IMR-90 (cell line): Measurements from ENCODE around the gene RUNX2. TPM values are rescaled to one million over a fixed set of nuclear protein-coding genes. Genes with fewer than 3 reads are reported as not detected.

Experiments used
- ATAC-seq: fragments of 200-7000 bp; cut with Tn5 transposase; 2 replicates; pipeline ENCODE4 v1.9.1; 2020; ENCODE audit warnings: low read depth, mild to moderate bottlenecking, moderate library complexity
- BruUV-seq: library from RNA; stranded (reverse); fragments of 400-500 nt; replicated peaks from 2 replicates; lab custom pipeline; 2021; lab: Mats Ljungman, UMichigan
- CTCF ChIA-PET: fragments of 300-600 bp; formaldehyde crosslinking; extraction: SDS; loops from one replicate; lab custom pipeline; 2021; ENCODE audit warnings: antibody characterized with exemption; lab: Yijun Ruan, JAX
- POLR2A ChIA-PET: fragments of 300-600 bp; sonication (Branson Sonifier 250); formaldehyde crosslinking; loops from one replicate; lab custom pipeline; 2022; ENCODE audit warnings: antibody characterized with exemption; ENCODE audit not compliant: unreplicated experiment; lab: Charles Lee
- DNase-seq: peaks from one replicate; pipeline ENCODE4 v3.0.0; 2013
- H2AFZ ChIP-seq: replicated peaks from 2 replicates; pipeline ENCODE3; 2013; ENCODE audit warnings: low read length, mild to moderate bottlenecking; ENCODE audit not compliant: poor library complexity
- H2AK5ac ChIP-seq: 2 replicates; pipeline ENCODE4 v1.6.1; 2013; ENCODE audit warnings: low read depth, low read length, inconsistent platforms
- H2AK9ac ChIP-seq: replicated peaks from 2 replicates; pipeline ENCODE3; 2013; ENCODE audit warnings: mild to moderate bottlenecking, low read depth, low read length, moderate library complexity; ENCODE audit not compliant: poor library complexity
- H2BK120ac ChIP-seq: 2 replicates; pipeline ENCODE4 v1.6.1; 2013; ENCODE audit warnings: low read depth, low read length, inconsistent platforms
- H2BK15ac ChIP-seq: 3 replicates; pipeline ENCODE4 v1.6.1; 2013; ENCODE audit warnings: low read depth, low read length, inconsistent platforms
- H2BK20ac ChIP-seq: 2 replicates; pipeline ENCODE4 v1.6.1; 2013; ENCODE audit warnings: low read depth, mild to moderate bottlenecking, inconsistent platforms, low read length, moderate library complexity
- H2BK5ac ChIP-seq: 2 replicates; pipeline ENCODE4 v1.6.1; 2013; ENCODE audit warnings: mild to moderate bottlenecking, low read depth, low read length, inconsistent platforms; ENCODE audit not compliant: poor library complexity, severe bottlenecking
- H3K14ac ChIP-seq: replicated peaks from 2 replicates; pipeline ENCODE4 v1.6.1; 2013; ENCODE audit warnings: low read depth, low read length, inconsistent platforms
- H3K18ac ChIP-seq: 2 replicates; pipeline ENCODE4 v1.6.1; 2013; ENCODE audit warnings: low read depth, low read length, control low read depth
- H3K23ac ChIP-seq: 2 replicates; pipeline ENCODE4 v1.6.1; 2013; ENCODE audit warnings: low read depth, low read length, inconsistent platforms
- H3K27ac ChIP-seq: 2 replicates; pipeline ENCODE4 v1.5.1; 2013; ENCODE audit warnings: mild to moderate bottlenecking, control low read depth, low read length; ENCODE audit not compliant: insufficient read depth
- H3K27me3 ChIP-seq: 2 replicates; pipeline ENCODE4 v1.6.1; 2013; ENCODE audit warnings: low read length; ENCODE audit not compliant: control insufficient read depth, insufficient read depth
- H3K36me3 ChIP-seq: 2 replicates; pipeline ENCODE4 v1.6.1; 2013; ENCODE audit warnings: low read length, mixed read lengths; ENCODE audit not compliant: control insufficient read depth, insufficient read depth
- H3K4ac ChIP-seq: 2 replicates; pipeline ENCODE4 v1.6.1; 2013; ENCODE audit warnings: low read depth, low read length, inconsistent platforms
- H3K4me1 ChIP-seq: 2 replicates; pipeline ENCODE4 v1.6.1; 2013; ENCODE audit warnings: low read length, mixed read lengths; ENCODE audit not compliant: control insufficient read depth, insufficient read depth
- H3K4me2 ChIP-seq: 2 replicates; pipeline ENCODE4 v1.6.1; 2013; ENCODE audit warnings: low read depth, mild to moderate bottlenecking, control low read depth, low read length, moderate library complexity
- H3K4me3 ChIP-seq: 2 replicates; pipeline ENCODE4 v1.5.1; 2013; ENCODE audit warnings: low read depth, mild to moderate bottlenecking, control low read depth, low read length, moderate library complexity; ENCODE audit not compliant: insufficient read depth
- H3K56ac ChIP-seq: 2 replicates; pipeline ENCODE4 v1.6.1; 2013; ENCODE audit warnings: low read length, inconsistent platforms; ENCODE audit not compliant: insufficient read depth; ENCODE audit errors: extremely low read depth
- H3K79me1 ChIP-seq, 2 experiments: 2 replicates each; pipeline ENCODE4 v1.6.1; 2013; ENCODE audit warnings: low read length in 2 of 2, inconsistent platforms in 1 of 2, low read depth in 1 of 2
- H3K9ac ChIP-seq: 2 replicates; pipeline ENCODE4 v1.6.1; 2013; ENCODE audit warnings: low read depth, low read length, control low read depth
- H3K9me1 ChIP-seq: 2 replicates; pipeline ENCODE4 v1.6.1; 2013; ENCODE audit warnings: low read length, inconsistent platforms; ENCODE audit not compliant: insufficient read depth
- H3K9me3 ChIP-seq: 2 replicates; pipeline ENCODE4 v1.6.1; 2013; ENCODE audit warnings: low read length; ENCODE audit not compliant: control insufficient read depth, insufficient read depth
- H4K20me1 ChIP-seq: 2 replicates; pipeline ENCODE4 v1.6.1; 2013; ENCODE audit warnings: low read length, inconsistent platforms; ENCODE audit not compliant: insufficient read depth
- H4K5ac ChIP-seq: 2 replicates; pipeline ENCODE4 v1.6.1; 2013; ENCODE audit warnings: mild to moderate bottlenecking, low read depth, low read length, control low read depth
- H4K8ac ChIP-seq, 2 experiments: 2 replicates each; pipeline ENCODE4 v1.6.1; 2013; ENCODE audit warnings: low read depth in 2 of 2, low read length in 2 of 2, control low read depth in 1 of 2, inconsistent platforms in 1 of 2
- H4K91ac ChIP-seq: 2 replicates; pipeline ENCODE4 v1.6.1; 2013; ENCODE audit warnings: low read depth, low read length, inconsistent platforms; ENCODE audit not compliant: insufficient read depth
- CEBPB ChIP-seq: IDR thresholded peaks from 2 replicates; pipeline ENCODE4 v1.6.1; 2012; ENCODE audit warnings: low read depth, low read length, improper control_type of control experiment
- CHD1 ChIP-seq: IDR thresholded peaks from 2 replicates; pipeline ENCODE4 v1.6.1; 2012; ENCODE audit warnings: low read depth, low read length, improper control_type of control experiment
- CTCF ChIP-seq: conservative IDR thresholded peaks from 2 replicates; pipeline ENCODE4 v1.5.1; 2012; ENCODE audit warnings: mild to moderate bottlenecking, low read depth, low read length, improper control_type of control experiment
- ELK1 ChIP-seq: fragments of 150-350 bp; IDR thresholded peaks from 2 replicates; pipeline ENCODE4 v1.6.1; 2016; ENCODE audit warnings: low read depth, mild to moderate bottlenecking, low read length, moderate library complexity, borderline replicate concordance
- FOS ChIP-seq: fragments of 150-350 bp; IDR thresholded peaks from 2 replicates; pipeline ENCODE4 v1.6.1; 2016; ENCODE audit warnings: low read depth, low read length
- NFE2L2 ChIP-seq: fragments of 150-350 bp; IDR thresholded peaks from 2 replicates; pipeline ENCODE4 v1.6.1; 2016; ENCODE audit warnings: low read depth, mild to moderate bottlenecking, low read length
- POLR2A ChIP-seq: IDR thresholded peaks from 2 replicates; pipeline ENCODE4 v1.6.1; 2012; ENCODE audit warnings: mild to moderate bottlenecking, low read depth, low read length
- SMC3 ChIP-seq: fragments of 150-350 bp; IDR thresholded peaks from 2 replicates; pipeline ENCODE4 v1.6.1; 2016; ENCODE audit warnings: low read depth, mild to moderate bottlenecking, antibody characterized with exemption, low read length, moderate library complexity
- WGBS, 2 experiments: methylation state at CpG; one replicate each; pipeline versions ENCODE4 v1.1.5 to v1.1.7; 2013; ENCODE audit warnings: missing lambda C conversion rate in 2 of 2; ENCODE audit not compliant: insufficient read length in 1 of 2; ENCODE audit errors: extremely low coverage in 2 of 2; 5-methylcytosine and 5-hydroxymethylcytosine counted together
- dilution Hi-C: fragments of 300-500 bp; cut with HindIII; formaldehyde crosslinking; loops from one replicate; pipeline ENCODE4 v1.14.3; 2018; ENCODE audit warnings: low sequenced_read_pairs; ENCODE audit not compliant: unreplicated experiment
- in situ Hi-C: fragments of 300-500 bp; cut with MboI; formaldehyde crosslinking; loops from 3 replicates; pipeline ENCODE4 v1.14.3; 2019; ENCODE audit warnings: low sequenced_read_pairs, inconsistent platforms, mixed read lengths
- intact Hi-C: fragments of 100-400 bp; cut with micrococcal nuclease; formaldehyde crosslinking; loops from 2 replicates; pipeline ENCODE4 v1.10.0; 2022
- polyA plus RNA-seq, 3 experiments: library from polyadenylated mRNA; depleted of rRNA; stranded (reverse); fragments of >200 nt; gene quantifications; 2 replicates each; pipeline ENCODE4 v1.2.3, GENCODE V29; 2012; ENCODE audit warnings: low replicate concordance in 1 of 3
- total RNA-seq: library from RNA; depleted of rRNA; stranded (reverse); fragments of >200 nt; gene quantifications from 2 replicates; pipeline ENCODE4 v1.2.3, GENCODE V29; 2012

The RUNX2 gene
- total and polyA plus RNA-seq, 2 of the 4 experiments (the other 2 are of a cell fraction), result 2.3 to 4.7 TPM

GRCh38 chr6:45545416-45545815, 217.3 kb downstream of the RUNX2 start:
- dilution Hi-C loops, result no loop called here
- no peak overlapping the region for H2BK15ac ChIP-seq
- no peak overlapping the region for H3K4me2 ChIP-seq
- no peaks in the 10 kb centered on the region for H4K20me1 ChIP-seq
- BruUV-seq, result no TSS peak
- no peak overlapping the region for H2AK9ac ChIP-seq
- peaks cover 6% of the 10 kb centered on the region for H3K36me3 ChIP-seq
- H3K9me1 ChIP-seq, result peaks cover 17% of the 10 kb centered on the region
- no peak overlapping the region for H3K14ac ChIP-seq
- intact Hi-C loops, result no loop called here
- H3K56ac ChIP-seq, result no peak overlapping the region
- no peak for ATAC-seq
- no peak overlapping the region for H2BK5ac ChIP-seq
- in situ Hi-C loops, result no loop called here
- H3K23ac ChIP-seq, result no peak overlapping the region
- H3K4me1 ChIP-seq, result peaks cover 10% of the 10 kb centered on the region
- TF ChIP-seq NFE2L2 (no peak), SMC3 (no peak), CHD1 (no peak), CTCF (no peak), FOS (no peak), ELK1 (no peak), POLR2A (no peak), CEBPB (no peak)
- H3K27ac ChIP-seq, result no peak overlapping the region
- no peak overlapping the region for H3K4me3 ChIP-seq
- no peak for DNase-seq
- H2BK20ac ChIP-seq, result no peak overlapping the region
- ChIA-PET CTCF (interaction anchor here (0.9 kb wide), 1 partner anchor 44 kb away, joined by 4 read pairs; no protein-coding TSS in a partner anchor), POLR2A (no interaction called here)
- H2AFZ ChIP-seq, result no peak overlapping the region
- H3K4ac ChIP-seq, result no peak overlapping the region
- H4K5ac ChIP-seq, result no peak overlapping the region
- H3K9ac ChIP-seq, result no peak overlapping the region
- no peak overlapping the region for H2BK120ac ChIP-seq
- H2AK5ac ChIP-seq, result no peak overlapping the region
- no peak overlapping the region for H4K8ac ChIP-seq
- WGBS, 2 experiments, result no CpG with 5 or more reads among the region's 2 CpGs
- no peak overlapping the region for H3K18ac ChIP-seq
- H3K79me1 ChIP-seq, result peaks cover 0 to 7% of the 10 kb centered on the region in 2 experiments; a peak in 2 of 4 replicates
- no peak overlapping the region for H4K91ac ChIP-seq
- no peaks in the 10 kb centered on the region for H3K27me3 ChIP-seq
- no peaks in the 10 kb centered on the region for H3K9me3 ChIP-seq
